Stimulated activated CD8-positive, alpha-beta memory T cell treated with anti-CD3 and anti-CD28 coated beads, Interleukin-15, amount 100 ng/mL, for 4 hours (primary cell): Measurements from ENCODE around the gene WIPF2.
A peak's percentile ranks its signal among the peaks of the same experiment; 100 is the strongest.

Source experiments
- DNase-seq, 2 donors: peaks; one replicate each; pipeline ENCODE4 v3.0.0-alpha.2; 2020; ENCODE audit warnings: low read depth in 2 of 2

The WIPF2 gene

DNA sequence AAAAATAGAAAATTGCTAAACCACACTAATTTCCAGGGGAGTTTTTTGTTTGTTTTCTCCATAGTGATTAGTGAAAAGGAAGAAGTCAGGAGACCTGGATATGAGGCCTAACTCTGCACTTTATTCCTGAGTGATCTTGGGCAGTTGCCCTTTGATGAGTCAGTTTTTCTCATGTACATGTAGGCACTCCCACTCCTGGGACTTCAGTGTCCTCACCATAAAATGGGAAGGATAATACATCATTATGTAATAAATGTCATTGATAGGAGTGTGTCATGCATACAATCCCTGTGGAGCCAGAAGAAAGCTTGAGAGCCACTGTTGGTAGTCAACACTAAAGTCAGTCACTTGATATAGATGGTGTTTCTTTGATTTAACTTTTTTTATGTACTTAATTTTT, 32.5 kb downstream of the WIPF2 start:
- DNase-seq = no peak

DNA sequence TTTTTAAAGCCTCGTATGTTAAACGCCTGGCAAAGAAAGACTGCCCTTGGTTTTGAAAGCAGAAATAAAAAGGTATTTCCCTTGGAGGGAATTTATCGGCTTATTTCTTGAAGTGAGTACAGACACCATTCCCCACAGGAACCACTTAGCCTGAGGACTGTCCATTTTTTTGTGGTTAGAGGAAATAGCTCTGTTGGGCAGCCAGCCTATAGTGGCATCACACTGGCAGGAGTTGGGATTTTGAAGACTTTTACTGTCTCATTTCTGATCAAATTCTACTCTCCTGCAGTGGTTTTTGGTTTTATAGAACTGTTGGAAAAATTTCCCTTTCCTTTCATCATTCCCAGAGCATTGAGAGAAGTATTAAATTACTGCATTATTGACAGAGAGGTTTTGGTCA, 34.5 kb downstream of the WIPF2 start:
- no peak for DNase-seq

DNA sequence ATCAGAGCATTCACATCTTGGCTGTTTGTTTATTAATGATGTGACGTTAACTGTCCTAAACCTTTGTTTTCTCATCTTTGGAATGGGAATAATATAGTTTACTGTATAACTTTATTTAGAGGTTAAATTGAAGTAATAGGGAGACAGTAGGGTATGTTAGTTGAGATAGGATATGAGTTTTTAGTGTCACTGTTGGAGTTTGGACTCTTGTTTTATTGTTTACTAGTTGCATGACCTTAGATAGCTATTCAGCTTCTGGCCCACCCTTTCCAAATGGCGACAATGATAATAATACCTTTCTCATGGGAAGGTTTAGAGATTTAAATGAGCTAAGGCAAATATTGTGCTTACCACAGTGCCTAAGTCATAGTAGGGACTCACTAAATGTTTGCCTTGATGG, 40.4 kb downstream of the WIPF2 start:
- no peak for DNase-seq

DNA sequence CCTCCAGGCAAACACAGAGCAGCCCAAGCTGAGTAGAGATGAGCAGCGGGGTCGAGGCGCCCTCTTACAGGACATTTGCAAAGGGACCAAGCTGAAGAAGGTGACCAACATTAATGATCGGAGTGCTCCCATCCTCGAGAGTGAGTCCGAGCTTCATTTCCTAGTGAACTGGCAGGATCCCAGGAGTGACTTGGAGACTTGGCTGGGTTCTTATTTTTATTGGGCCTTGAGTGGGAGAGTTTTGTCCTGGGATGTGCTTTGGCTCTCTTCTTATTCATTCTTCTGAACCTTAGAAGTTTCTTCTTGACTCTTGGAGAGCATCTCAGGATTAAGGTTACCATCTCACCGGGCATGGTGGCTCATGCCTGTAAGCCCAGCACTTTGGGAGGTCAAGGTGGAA, 41.4 kb downstream of the WIPF2 start:
- DNase-seq = no peak

DNA sequence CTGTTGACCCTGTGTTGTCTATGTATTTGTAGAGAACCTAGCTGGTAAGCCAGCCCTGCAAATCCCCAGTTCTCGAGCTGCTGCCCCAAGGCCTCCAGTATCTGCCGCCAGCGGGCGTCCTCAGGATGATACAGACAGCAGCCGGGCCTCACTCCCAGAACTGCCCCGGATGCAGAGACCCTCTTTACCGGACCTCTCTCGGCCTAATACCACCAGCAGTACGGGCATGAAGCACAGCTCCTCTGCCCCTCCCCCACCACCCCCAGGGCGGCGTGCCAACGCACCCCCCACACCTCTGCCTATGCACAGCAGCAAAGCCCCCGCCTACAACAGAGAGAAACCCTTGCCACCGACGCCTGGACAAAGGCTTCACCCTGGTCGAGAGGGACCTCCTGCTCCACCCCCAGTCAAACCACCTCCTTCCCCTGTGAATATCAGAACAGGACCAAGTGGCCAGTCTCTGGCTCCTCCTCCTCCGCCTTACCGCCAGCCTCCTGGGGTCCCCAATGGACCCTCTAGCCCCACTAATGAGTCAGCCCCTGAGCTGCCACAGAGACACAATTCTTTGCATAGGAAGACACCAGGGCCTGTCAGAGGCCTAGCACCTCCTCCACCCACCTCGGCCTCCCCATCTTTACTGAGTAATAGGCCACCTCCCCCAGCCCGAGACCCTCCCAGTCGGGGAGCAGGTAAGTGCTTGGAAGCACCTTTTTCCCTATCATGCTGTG, 45.5 kb downstream of the WIPF2 start:
- no peak for DNase-seq

DNA sequence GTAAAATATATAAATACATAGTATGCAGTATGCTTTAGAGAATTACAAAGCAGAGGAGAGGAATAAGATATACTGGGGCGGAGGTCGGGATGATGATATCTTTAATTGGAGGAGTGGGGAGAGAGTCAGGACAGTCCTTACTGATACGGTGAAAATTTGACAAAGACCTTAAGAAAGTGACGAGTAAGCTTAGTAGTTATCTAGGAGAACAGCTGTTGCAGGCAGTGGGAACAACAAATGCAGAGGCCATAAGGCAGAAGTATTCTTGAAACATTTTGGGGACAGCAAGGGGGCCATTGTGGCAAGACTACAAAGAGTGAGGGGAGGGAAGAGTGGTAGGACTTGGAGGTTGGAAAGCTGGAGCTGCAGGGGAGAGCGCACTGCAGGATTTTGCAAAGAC, 46.2 kb downstream of the WIPF2 start:
- no peak for DNase-seq

DNA sequence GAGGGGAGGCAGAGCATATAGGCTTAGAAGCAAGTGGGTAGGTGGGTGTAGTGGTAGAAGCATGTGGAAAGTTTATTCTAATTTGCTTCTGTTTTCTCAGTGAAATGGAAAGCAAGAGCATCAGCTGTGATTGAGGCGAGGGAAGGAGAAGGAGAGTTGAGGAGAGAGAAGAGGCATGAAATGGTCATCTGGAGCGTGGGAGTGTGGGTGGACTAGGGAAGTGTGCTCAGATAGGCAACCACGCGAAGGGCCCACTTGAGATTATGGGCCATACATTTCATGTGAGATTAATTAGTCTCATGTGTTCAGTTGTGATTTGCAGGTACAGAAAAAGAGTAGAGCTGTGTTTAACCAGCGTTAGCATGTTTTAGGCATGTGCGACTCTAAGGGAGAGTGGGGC, 47.8 kb downstream of the WIPF2 start:
- no peak for DNase-seq

DNA sequence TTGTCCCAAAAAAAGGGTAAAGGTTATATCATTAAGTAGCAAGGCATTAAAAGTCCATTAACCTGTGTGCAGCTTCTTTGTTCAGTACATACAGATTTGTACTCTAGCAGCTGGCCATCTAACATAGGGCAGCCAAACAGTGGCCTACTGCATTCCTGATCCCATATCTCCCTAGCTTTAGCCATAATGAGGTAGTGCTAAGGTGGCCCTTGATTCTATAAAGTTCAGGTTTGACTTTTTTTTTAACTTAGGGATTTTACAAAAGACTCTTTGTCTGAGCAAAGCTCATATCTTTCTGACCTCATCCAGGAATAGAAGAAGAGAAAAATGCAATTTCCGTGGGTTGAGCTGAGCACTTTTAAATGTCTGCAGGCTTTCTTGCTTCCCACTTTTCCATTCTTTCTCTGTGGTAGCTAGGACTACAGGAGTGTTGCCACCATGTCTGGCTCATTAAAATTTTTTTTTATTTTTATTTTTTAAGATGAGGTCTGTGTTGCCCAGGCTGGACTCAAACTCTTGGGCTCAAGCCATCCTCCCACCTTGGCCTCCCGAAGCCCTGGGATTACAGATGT, 49.1 kb downstream of the WIPF2 start:
- no peak for DNase-seq

DNA sequence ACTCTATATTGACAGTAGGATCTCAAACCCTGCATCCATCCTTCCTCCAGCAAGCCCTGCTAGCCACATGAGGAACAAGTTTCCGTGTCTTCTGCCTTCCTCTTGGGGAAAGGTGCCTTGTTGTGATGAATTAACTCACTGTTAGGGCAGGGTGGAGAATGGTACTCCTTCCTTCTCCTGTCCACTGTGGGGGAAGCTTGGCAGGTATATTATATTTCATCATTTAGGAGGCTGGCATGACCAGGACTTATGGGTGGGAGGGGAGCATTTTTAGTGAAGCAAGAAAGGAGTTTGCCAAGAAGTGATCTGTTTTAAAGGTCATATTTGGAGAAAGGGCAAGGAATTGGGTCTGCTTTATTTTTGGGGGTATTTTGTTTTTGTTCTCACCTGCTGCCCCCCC, 59.3 kb downstream of the WIPF2 start:
- no peak for DNase-seq

DNA sequence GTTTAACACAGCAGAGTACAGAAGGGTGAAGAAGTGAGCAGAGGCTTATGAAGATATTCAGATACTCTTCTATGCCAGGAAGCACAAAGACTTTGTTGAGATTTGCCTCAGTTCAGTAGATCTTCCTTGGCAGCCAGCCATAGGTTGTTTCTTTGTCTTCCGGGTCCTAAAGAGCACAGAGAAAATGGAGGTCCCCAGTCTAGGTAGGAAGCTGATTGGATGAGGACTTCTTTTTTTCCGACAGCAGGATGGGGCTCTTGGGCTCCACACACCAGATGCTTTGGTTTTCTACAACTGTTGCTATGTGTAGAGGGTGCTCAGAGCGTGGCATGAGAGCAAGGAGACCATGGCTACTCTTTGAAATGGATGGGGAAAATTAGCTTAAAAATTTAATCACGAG, 60.3 kb downstream of the WIPF2 start:
- no peak for DNase-seq

DNA sequence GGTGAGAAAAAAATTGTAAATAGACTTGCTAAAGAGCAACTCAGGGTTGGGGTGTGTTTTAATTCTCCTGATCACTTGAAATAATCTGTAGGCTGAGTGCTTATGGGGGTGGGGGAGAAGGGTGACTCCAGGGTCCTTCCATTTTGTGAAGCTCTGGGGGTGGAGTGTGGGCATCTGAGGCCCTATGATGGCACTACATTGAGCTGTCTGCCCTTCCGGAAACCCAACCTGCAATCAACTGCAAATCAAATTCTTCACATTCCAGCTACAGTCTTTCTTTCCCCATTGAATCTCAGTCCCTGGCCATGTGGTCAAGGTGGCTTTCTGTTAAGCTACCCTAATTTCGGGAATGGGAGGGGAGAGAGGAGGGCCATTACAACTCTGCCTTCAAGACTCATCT, 62.6 kb downstream of the WIPF2 start:
- DNase-seq = no peak

DNA sequence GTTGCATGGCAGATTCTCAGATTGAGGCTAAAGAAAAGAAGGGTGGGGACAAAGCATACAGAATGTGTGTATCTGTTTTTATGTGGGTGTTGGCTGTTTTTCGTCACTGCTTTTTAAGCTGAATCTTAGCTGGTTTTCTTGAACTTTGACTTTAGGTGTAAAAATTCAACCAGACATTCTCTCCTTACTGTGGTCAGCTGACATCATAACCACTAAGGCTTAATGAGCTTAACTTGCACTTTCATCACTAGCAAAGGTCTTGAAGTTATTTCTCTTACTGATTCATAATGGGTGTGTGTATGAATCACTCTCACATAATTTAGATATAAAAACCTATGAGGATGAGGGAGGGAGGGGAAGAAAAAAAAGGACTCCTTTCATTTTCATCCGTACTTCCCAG, 64.6 kb downstream of the WIPF2 start:
- no peak for DNase-seq

DNA sequence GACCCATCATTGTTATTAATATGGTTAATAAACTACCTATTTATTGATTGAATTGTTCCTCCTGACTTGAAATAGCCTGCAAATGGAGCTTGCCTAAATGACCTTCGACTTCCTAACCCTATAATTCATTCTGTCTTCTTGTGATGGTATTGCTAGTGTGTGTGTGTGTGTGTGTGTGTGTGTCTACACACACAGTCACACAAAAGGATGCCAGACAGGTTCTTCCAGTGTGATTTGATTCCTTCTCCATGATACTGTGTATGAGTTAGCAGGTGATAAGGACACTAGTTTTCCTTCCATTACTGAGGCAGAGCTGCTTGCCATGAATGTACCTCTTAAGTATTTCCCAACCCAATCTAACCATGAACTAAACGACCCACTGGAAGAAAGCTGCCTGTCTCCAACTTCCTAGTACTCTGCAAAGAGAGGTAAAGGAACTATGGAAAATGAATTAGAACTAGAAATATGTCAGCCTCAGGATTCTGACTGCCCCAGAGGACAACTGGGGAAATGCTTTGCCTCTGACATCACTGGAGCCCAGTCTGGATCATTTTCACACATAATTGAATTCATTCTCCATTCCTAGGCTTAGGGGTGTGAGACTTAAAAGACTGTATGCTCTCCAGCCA, 65.1 kb downstream of the WIPF2 start:
- no peak for DNase-seq

DNA sequence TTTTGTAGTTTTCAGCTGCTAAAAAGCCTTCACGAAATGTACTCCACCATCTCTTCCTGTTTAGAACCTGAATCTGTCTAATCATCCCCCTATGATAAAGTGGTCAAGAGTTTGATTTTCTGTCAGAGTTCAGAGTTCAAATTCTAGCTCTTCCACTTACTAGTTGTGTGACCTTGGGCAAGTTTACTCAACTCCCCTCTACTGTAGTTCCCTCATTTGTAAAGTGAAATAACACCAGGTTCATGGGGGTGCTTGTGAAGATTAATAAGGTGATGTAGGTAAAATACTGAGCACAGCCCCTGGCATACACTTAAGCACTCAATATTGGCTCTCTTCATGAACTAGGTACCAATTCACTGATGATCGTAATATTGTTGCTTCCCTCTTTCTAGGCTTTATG, 67.4 kb downstream of the WIPF2 start:
- no peak for DNase-seq

DNA sequence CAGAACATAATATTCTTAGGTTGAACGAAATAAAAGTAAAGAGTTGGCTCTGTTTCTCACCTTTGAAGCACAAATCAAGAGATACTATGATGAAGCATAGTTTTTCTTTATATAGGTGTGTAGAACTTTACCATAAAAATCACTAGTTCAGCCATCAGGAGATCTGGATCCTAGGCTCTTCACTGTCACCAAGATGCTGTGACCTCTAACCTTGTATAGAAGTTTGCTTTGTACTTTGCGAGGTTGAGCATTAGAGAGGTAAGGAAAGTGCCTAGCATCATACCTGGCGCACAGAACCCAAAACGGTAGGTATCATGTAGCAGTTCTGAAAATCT, 68.0 kb downstream of the WIPF2 start:
- no peak for DNase-seq

DNA sequence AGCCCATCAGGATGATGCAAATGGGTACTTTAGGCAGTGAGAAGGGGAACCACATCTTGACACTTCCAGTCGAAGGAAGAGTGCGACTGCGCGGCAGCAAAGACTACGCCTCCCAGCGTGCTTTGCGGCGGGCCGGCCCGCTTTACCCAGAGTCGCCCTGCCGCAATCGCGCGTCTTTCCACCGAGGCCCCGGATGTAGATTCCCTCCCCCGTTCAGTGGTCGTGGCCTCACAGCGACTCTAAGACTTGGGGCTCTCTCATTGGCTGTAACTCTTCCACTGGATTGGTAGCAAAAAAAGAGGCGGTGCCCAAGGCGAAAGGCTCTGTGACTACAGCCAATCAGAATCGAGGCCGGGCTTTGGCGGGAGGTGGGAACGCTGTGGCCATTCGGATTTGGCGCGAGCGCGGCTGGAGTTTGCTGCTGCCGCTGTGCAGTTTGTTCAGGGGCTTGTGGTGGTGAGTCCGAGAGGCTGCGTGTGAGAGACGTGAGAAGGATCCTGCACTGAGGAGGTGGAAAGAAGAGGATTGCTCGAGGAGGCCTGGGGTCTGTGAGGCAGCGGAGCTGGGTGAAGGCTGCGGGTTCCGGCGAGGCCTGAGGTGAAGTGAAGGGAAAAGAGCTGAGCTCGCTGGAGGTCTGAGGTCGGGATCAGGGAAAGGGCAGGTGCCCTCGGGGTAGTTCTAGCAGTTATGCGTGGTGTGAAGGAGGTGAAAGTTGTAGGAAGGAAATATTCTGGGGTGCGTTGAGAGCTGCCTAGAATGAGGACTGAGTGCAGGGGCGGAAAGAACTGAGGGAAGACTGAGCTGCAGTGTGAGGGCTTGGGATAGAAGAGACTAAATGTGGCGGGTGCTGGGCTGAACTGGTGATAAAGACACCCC, 68.6 kb downstream of the WIPF2 start, which contains the start of gene CDC6:
CDC6 (plus strand) TSS at position 386 of the 876 bp plus-strand sequence. CDS start 1,542 bp downstream, outside the sequence.
- DNase-seq = peak; percentile 94 to 97

DNA sequence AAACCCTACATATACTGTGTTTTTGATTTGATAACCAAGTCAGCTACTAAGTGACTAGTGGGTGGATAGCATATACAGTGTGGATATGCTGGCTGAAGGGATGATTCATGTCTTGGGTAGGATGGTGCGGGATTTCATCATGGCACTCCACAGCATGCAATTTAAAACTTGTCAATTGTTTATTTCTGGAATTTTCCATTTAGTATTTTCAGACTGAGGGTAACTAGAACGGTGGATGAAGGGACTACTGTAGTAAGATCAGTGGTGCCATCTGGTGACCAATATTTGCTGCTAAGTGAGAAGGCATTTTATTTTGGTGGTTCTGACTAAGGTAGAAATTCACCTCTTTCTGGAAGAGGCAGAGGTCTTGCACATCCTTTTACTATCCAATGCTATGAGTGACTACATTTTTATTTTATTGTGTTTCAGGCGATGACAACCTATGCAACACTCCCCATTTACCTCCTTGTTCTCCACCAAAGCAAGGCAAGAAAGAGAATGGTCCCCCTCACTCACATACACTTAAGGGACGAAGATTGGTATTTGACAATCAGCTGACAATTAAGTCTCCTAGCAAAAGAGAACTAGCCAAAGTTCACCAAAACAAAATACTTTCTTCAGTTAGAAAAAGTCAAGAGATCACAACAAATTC, 71.7 kb downstream of the WIPF2 start:
- no peak for DNase-seq

DNA sequence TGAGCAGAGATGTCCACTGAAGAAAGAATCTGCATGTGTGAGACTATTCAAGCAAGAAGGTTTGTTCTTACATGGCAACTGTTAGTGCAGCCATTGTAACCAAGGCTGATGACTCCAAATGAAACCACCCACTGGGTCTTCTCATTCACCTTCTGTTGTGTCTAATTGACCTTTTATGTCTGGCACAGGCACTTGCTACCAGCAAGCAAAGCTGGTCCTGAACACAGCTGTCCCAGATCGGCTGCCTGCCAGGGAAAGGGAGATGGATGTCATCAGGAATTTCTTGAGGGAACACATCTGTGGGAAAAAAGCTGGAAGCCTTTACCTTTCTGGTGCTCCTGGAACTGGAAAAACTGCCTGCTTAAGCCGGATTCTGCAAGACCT, 72.2 kb downstream of the WIPF2 start:
- DNase-seq = no peak

DNA sequence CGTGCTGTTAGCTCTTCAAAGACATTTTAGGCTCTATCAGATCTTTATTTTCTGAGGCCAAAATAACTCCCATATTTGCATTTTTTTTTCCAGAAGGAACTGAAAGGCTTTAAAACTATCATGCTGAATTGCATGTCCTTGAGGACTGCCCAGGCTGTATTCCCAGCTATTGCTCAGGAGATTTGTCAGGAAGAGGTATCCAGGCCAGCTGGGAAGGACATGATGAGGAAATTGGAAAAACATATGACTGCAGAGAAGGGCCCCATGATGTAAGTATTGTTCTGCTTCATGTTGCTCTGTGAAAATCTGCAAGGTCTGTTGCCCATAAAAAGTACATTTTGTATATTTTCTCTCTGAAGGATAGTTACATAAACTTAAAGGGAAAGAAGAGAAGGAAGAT, 74.3 kb downstream of the WIPF2 start:
- DNase-seq = no peak

DNA sequence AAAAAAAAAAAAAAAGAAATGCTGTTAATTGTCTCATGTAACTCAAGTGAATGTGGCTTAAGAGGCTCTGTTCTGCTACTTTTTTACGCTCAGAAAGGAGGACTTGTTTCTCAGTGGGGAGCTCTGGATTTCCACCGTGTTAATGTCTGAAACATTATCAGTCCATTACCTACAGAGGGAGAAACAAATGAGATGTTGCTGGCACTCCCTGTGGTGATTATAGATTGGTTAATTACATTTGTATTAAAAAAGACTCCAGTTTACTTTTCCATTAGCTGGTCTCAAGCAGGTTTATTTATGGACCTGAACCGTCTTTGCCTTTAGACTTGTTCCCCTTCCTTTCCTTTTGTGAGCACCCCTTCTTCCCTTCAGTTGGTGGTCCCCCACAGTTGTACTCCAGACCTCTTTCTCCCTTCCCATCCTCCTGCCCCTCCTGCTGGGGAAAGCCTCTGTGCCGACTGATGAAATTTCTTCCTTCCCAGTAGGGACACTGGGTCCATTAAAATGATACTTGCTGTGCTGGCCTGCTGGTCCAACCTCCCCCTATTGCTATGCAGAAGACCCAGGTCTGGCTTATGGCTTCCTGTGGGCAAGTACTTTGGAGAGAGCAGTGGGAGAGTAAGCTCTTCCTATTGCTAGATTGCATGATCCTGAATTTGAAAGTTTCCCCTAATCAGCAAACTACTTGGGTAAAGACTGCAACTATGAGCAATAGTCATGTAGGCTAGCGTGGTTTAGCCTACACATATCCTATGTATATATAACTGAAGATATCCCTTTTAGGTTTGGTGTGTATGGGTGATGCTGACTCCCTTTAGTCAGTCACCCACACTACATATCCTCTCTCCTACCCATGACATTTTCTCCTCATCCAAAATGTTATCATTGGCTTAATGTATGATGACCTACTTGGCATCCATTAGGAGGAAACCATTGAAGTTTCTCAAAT, 76.7 kb downstream of the WIPF2 start:
- DNase-seq = no peak

DNA sequence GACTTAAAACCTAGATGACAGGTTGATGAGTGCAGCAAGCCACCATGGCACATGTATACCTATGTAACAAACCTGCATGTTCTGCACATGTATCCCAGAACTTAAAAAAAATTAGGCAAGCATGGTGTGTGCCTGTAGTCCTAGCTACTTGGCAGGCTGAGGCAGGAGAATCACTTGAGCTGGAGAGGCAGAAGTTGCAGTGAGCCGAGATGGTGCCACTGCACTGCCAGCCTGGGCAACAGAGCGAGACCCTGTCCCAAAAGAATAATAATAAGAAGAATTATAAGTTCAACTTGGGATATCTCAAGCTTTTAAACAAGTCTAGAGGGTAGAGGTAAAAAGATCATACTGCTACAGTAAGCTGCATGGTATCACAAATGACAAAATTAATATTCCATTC, 78.4 kb downstream of the WIPF2 start:
- DNase-seq = no peak
